HEK293T (cell line): ENCODE measurements around the gene PCDHGA9.

Source experiments
- ARNT ChIP-seq: fragments of 450-650 bp; IDR thresholded peaks from 2 replicates; pipeline ENCODE4 v1.6.1; 2017; ENCODE audit warnings: mild to moderate bottlenecking
- BHLHE40 ChIP-seq: fragments of 450-650 bp; IDR thresholded peaks from 2 replicates; pipeline ENCODE4 v1.6.1; 2016; ENCODE audit warnings: mild to moderate bottlenecking, moderate library complexity, borderline replicate concordance
- CTBP1 ChIP-seq: fragments of 450-650 bp; IDR thresholded peaks from 2 replicates; pipeline ENCODE4 v1.6.1; 2016; ENCODE audit warnings: borderline replicate concordance
- ELF4 ChIP-seq: fragments of 450-650 bp; IDR thresholded peaks from 2 replicates; pipeline ENCODE4 v1.6.1; 2017; ENCODE audit warnings: antibody characterized with exemption
- FOXM1 ChIP-seq: fragments of 450-650 bp; IDR thresholded peaks from 2 replicates; pipeline ENCODE4 v1.6.1; 2017; ENCODE audit warnings: mild to moderate bottlenecking, borderline replicate concordance
- HDGF ChIP-seq: fragments of 450-650 bp; IDR thresholded peaks from 2 replicates; pipeline ENCODE4 v1.6.1; 2017; ENCODE audit warnings: antibody characterized with exemption, borderline replicate concordance
- NFRKB ChIP-seq: fragments of 450-650 bp; IDR thresholded peaks from 2 replicates; pipeline ENCODE4 v1.6.1; 2016; ENCODE audit warnings: mild to moderate bottlenecking, moderate library complexity
- SUZ12 ChIP-seq: fragments of 450-650 bp; IDR thresholded peaks from 2 replicates; pipeline ENCODE4 v1.6.1; 2016; ENCODE audit warnings: mild to moderate bottlenecking
- TARDBP ChIP-seq: fragments of 450-650 bp; IDR thresholded peaks from 2 replicates; pipeline ENCODE4 v1.6.1; 2016
- TF ChIP-seq, protein P1 (sequence below): fragments of 450-650 bp; IDR thresholded peaks from 2 replicates; pipeline ENCODE4 v1.6.1; 2016

DNA sequence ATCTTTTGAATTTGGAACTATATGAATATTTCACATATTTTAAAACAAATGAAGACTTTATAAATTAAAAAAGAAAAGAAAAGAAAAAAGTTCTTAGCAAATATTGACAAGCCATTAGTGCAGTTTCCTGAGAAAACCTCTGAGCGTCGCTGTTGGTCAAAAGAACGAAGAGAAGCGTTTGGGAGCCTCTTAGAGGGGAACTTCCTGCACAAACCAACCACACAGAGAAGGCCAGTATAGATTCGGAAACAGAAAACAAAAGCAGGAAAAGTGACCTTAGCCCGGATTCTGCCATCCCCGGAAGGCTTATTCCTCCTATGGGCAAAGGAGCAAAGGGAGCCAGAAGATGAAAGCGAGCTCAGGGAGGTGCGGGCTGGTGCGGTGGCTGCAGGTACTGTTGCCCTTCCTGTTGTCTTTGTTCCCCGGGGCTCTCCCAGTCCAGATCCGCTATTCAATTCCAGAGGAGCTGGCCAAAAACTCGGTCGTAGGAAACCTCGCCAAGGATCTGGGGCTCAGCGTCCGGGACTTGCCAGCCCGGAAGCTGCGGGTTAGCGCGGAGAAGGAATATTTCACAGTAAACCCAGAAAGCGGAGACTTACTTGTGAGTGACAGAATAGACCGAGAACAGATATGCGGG is 42.7 kb upstream of the PCDHGA9 start, which contains the start of gene PCDHGB2:
- TF ChIP-seq ARNT (no peak), FOXM1 (no peak), HDGF (no peak), ELF4 (no peak), CTBP1 (no peak), NFRKB (no peak), BHLHE40 (no peak), SUZ12 (no peak), TARDBP (no peak)
- TF ChIP-seq, protein P1, sequence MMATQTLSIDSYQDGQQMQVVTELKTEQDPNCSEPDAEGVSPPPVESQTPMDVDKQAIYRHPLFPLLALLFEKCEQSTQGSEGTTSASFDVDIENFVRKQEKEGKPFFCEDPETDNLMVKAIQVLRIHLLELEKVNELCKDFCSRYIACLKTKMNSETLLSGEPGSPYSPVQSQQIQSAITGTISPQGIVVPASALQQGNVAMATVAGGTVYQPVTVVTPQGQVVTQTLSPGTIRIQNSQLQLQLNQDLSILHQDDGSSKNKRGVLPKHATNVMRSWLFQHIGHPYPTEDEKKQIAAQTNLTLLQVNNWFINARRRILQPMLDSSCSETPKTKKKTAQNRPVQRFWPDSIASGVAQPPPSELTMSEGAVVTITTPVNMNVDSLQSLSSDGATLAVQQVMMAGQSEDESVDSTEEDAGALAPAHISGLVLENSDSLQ = no peak
